Ascending aorta (tissue), 2 donors: Measurements from ENCODE around the gene TMEM263. TPM values are rescaled to one million over a fixed set of nuclear protein-coding genes. Genes with fewer than 3 reads are reported as not detected.
"Not testable (repeated sequence)": the region's sequence is repeated elsewhere in the genome, so short reads cannot be mapped to it uniquely, and the experiment has no call there.

Experiments
- DNase-seq, 2 donors: peaks; one replicate each; pipeline ENCODE4 v3.0.0-alpha.2; 2019; ENCODE audit warnings: low spot score in 2 of 2
- H3K27ac ChIP-seq, 2 donors: fragments of 200-600 bp; sonication (generic); one replicate each; pipeline ENCODE4 v1.5.1; 2016 to 2017; ENCODE audit warnings: mild to moderate bottlenecking in 1 of 2
- H3K27me3 ChIP-seq: fragments of 200-600 bp; sonication (generic); one replicate; pipeline ENCODE4 v1.5.1; 2017
- H3K36me3 ChIP-seq, 2 donors: fragments of 200-600 bp; sonication (generic); one replicate each; pipeline ENCODE4 v1.5.1; 2016
- H3K4me1 ChIP-seq, 2 donors: fragments of 200-600 bp; sonication (generic); one replicate each; pipeline ENCODE4 v1.5.1; 2016 to 2017; ENCODE audit warnings: mild to moderate bottlenecking in 1 of 2
- H3K4me3 ChIP-seq, 2 donors: fragments of 200-600 bp; sonication (generic); one replicate each; pipeline ENCODE4 v1.5.1; 2016 to 2017; ENCODE audit warnings: mild to moderate bottlenecking in 1 of 2
- H3K9me3 ChIP-seq, 2 donors: fragments of 200-600 bp; sonication (generic); one replicate each; pipeline ENCODE4 v1.5.1; 2016
- intact Hi-C: fragments of 100-400 bp; cut with DNase I; formaldehyde crosslinking; loops from one replicate; pipeline ENCODE4 v1.15.1; 2023
- total RNA-seq: library from RNA; depleted of rRNA; stranded (reverse); fragments of >200 nt; gene quantifications from one replicate; pipeline ENCODE4 v1.1.0, GENCODE V29; 2016
- TF ChIP-seq, protein P1 (sequence below), 3 experiments: fragments of 200-600 bp in 2 of 3; fragments of 450-650 bp in 1 of 3; sonication (generic) in 2 of 3; IDR thresholded peaks; one replicate each; pipeline ENCODE4 v1.5.1; 2016 to 2019; ENCODE audit warnings: antibody characterized with exemption in 3 of 3, mild to moderate bottlenecking in 1 of 3, moderate library complexity in 1 of 3

Gene TMEM263
- total RNA-seq, 1 donor from 2014 or later = 27.0 TPM

GRCh38 chr12:106986625-106987389, 31.1 kb downstream of the TMEM263 start, which contains the start of gene MTERF2:
TSS of gene MTERF2 (minus strand) at chr12:106987146. CDS start at chr12:106978714, 8,432 bp downstream.
- no peaks in the 10 kb centered on the region for H3K27me3 ChIP-seq
- TF ChIP-seq, protein P1, sequence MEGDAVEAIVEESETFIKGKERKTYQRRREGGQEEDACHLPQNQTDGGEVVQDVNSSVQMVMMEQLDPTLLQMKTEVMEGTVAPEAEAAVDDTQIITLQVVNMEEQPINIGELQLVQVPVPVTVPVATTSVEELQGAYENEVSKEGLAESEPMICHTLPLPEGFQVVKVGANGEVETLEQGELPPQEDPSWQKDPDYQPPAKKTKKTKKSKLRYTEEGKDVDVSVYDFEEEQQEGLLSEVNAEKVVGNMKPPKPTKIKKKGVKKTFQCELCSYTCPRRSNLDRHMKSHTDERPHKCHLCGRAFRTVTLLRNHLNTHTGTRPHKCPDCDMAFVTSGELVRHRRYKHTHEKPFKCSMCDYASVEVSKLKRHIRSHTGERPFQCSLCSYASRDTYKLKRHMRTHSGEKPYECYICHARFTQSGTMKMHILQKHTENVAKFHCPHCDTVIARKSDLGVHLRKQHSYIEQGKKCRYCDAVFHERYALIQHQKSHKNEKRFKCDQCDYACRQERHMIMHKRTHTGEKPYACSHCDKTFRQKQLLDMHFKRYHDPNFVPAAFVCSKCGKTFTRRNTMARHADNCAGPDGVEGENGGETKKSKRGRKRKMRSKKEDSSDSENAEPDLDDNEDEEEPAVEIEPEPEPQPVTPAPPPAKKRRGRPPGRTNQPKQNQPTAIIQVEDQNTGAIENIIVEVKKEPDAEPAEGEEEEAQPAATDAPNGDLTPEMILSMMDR (IDR thresholded peaks at IDR 0.05) = no peak
- H3K4me1 ChIP-seq = peaks cover 12 to 16% of the 10 kb centered on the region in 2 donors
- H3K27ac ChIP-seq = peak within 1 kb of the TSS; percentile 91 to 93
- intact Hi-C loops = loop anchor here (1.0 to 2.0 kb wide), 2 partner anchors 32 to 106 kb away; partner anchors contain the start of genes CRY1 and TMEM263
- DNase-seq = peak; percentile 71 to 97
- H3K4me3 ChIP-seq = peak within 1 kb of the TSS; percentile 69 to 77
- no peaks in the 10 kb centered on the region for H3K36me3 ChIP-seq
- H3K9me3 ChIP-seq = no peaks in the 10 kb centered on the region

DNA sequence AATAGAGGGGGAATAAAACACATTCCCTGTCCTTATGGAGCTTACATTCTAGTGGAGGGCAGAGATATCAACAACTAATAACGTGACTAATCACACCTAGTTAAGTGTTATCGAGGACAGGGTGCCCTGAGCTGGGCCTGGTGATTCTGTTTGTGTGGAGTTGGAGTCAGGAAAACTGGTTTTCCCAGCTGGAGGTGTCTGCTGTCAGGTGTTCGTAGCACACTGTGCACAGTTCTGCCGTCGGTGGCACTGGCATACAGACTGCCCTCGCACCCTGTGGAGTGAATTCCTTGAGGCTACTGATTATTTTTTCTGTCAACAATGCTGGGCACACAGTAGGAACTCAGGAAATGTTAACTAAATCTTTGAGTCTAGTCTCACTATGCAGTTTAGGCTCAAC, 32.1 kb downstream of the TMEM263 start:
- TF ChIP-seq, protein P1 (IDR thresholded peaks at IDR 0.05) = no peak
- Histone ChIP-seq H3K9me3 (no peaks in the 10 kb centered on the region), H3K4me3 (peak overlapping the region; percentile 69 to 77), H3K4me1 (peaks cover 9 to 16% of the 10 kb centered on the region in 2 donors), H3K27me3 (no peaks in the 10 kb centered on the region), H3K27ac (peak overlapping the region; percentile 91 to 93), H3K36me3 (no peaks in the 10 kb centered on the region)
- DNase-seq = no peak
- intact Hi-C loops = loop anchor here (1.0 to 2.0 kb wide), 3 partner anchors 33 to 105 kb away; partner anchors contain the start of genes CRY1 and TMEM263

DNA sequence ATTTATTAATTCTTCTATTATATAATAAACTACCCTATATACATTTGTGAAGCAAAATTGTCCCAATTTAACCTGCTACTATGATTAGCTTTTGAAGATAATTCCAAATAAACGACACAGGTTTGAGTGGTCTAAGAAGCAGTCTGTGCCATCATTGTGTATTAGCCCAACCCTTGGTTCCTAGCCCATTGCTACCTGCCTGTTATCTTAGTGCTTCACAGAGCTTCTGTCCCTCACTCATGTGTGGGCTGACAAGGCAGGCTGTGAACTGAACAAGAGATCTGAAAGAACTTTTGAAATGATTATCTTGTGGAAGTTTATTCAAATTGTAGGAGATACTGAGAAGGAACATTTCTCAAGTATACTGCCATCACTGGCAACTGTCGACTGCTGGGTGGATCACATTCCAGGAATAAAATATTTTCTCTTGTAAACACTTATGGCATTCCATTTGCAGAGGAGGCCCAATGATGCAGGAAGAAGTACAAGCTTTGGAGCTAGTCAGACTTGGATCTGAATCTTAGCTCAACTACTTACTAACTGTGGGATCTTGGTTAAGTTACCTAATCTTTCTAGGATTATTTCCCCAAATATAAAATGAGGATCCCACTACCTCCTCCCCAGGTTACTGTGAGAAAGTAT, 39.0 kb downstream of the TMEM263 start:
- Histone ChIP-seq H3K36me3 (peaks cover 12 to 19% of the 10 kb centered on the region in 2 donors), H3K27ac (no peak overlapping the region), H3K27me3 (no peaks in the 10 kb centered on the region), H3K4me3 (no peak overlapping the region), H3K4me1 (no peaks in the 10 kb centered on the region), H3K9me3 (no peaks in the 10 kb centered on the region)
- TF ChIP-seq, protein P1 (IDR thresholded peaks at IDR 0.05) = no peak
- intact Hi-C loops = no loop called here
- DNase-seq = no peak

DNA sequence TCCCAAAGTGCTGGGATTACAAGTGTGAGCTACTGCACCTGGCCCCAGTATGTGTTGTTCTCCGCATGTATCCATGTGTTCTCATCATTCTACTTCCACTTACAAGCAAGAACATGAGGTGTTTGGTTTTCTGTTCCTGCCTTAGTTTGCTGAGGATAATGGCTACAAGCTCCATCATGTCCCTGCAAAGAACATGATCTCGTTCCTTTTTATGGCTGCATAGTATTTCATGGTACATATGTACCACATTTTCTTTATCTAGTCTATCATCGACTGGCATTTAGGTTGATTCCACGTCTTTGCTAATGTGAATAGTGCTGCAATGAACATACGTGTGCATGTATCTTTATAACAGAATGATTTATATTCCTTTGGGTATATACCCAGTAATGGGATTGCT, 40.4 kb downstream of the TMEM263 start:
- H3K27me3 ChIP-seq, H3K9me3 ChIP-seq, H3K4me1 ChIP-seq, DNase-seq, H3K27ac ChIP-seq, intact Hi-C loops, H3K4me3 ChIP-seq: not testable (repeated sequence)
- H3K36me3 ChIP-seq = peaks cover 22 to 24% of the 10 kb centered on the region in 2 donors

- H3K27ac ChIP-seq = no peak overlapping the region
- H3K4me3 ChIP-seq = no peak overlapping the region
- no peaks in the 10 kb centered on the region for H3K27me3 ChIP-seq
- no peak for DNase-seq
- H3K36me3 ChIP-seq = peaks cover 22 to 24% of the 10 kb centered on the region in 2 donors
- H3K9me3 ChIP-seq = no peaks in the 10 kb centered on the region
- TF ChIP-seq, protein P1 (IDR thresholded peaks at IDR 0.05) = no peak
- intact Hi-C loops = no loop called here
- no peaks in the 10 kb centered on the region for H3K4me1 ChIP-seq
These were observed 42.2 kb downstream of the TMEM263 start for GRCh38 chr12:106997916-106998315.

- no peaks in the 10 kb centered on the region for H3K27me3 ChIP-seq
- H3K4me3 ChIP-seq = no peak overlapping the region
- H3K27ac ChIP-seq = no peak overlapping the region
- intact Hi-C loops = no loop called here
- H3K4me1 ChIP-seq = no peaks in the 10 kb centered on the region
- DNase-seq = no peak
- H3K36me3 ChIP-seq = peaks cover 22 to 24% of the 10 kb centered on the region in 2 donors
- no peaks in the 10 kb centered on the region for H3K9me3 ChIP-seq
- TF ChIP-seq, protein P1 (IDR thresholded peaks at IDR 0.05) = no peak
These were observed 43.7 kb downstream of the TMEM263 start for GRCh38 chr12:106999446-106999845.

DNA sequence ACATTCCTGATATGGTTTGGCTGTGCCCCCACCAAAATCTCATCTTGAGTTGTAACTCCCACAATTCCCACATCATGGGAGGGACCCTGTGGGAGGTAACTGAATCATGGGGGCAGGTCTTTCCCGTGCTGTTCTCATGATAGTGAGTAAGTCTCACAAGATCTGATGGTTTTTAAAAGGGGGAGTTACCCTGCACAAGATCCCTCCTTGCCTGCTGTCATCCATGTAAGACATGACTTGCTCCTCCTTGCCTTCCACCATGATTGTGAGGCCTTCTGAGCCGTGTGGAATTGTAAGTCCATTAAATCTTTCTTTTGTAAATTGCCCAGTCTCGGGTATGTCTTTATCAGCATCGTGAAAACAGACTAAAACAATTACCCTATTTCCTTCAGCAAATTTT, 47.0 kb downstream of the TMEM263 start:
- H3K4me3 ChIP-seq, H3K27me3 ChIP-seq, H3K9me3 ChIP-seq, intact Hi-C loops, H3K27ac ChIP-seq, DNase-seq, H3K4me1 ChIP-seq: not testable (repeated sequence)
- peaks cover 5 to 12% of the 10 kb centered on the region in 2 donors for H3K36me3 ChIP-seq
